Activated T-helper 1 cell treated with anti-CD3 and anti-CD28 coated beads, Interleukin-12 subunit alpha, Interleukin-12 subunit beta, Interleukin-2, Interleukin-4 antibody, amounts not matched to agents 30 ng/mL and 10 ng/mL and 1 ng/mL, durations not matched to agents 14 hours and 24 hours and 36 hours (primary cell): ENCODE measurements around the gene CNTRL. TPM values are rescaled to one million over a fixed set of nuclear protein-coding genes. Genes with fewer than 3 reads are reported as not detected.

Source experiments
- DNase-seq: peaks from one replicate; pipeline ENCODE4 v3.0.0; 2021; ENCODE audit warnings: low spot score
- H3K27ac Mint-ChIP-seq: one replicate; pipeline ENCODE4 v1.8.0; 2021; ENCODE audit warnings: mild to moderate bottlenecking, mixed read lengths
- H3K27me3 Mint-ChIP-seq: one replicate; pipeline ENCODE4 v1.8.0; 2022; ENCODE audit warnings: mild to moderate bottlenecking, moderate library complexity, mixed read lengths; ENCODE audit not compliant: insufficient read depth
- H3K36me3 Mint-ChIP-seq: one replicate; pipeline ENCODE4 v1.8.0; 2021; ENCODE audit warnings: low read depth, mixed read lengths
- H3K4me1 Mint-ChIP-seq: one replicate; pipeline ENCODE4 v1.8.0; 2021; ENCODE audit warnings: low read depth, mixed read lengths
- H3K4me3 Mint-ChIP-seq: one replicate; pipeline ENCODE4 v1.8.0; 2021; ENCODE audit warnings: mild to moderate bottlenecking, moderate library complexity, mixed read lengths
- H3K9me3 Mint-ChIP-seq: one replicate; pipeline ENCODE4 v1.8.0; 2021; ENCODE audit warnings: mixed read lengths
- intact Hi-C: fragments of 100-400 bp; cut with micrococcal nuclease; formaldehyde crosslinking; loops from one replicate; pipeline ENCODE4 v1.15.1; 2024
- total RNA-seq: library from RNA; stranded (reverse); gene quantifications from 2 replicates; pipeline ENCODE4 v1.2.3, GENCODE V29; 2022

Gene CNTRL
- total RNA-seq, 1 donor from 2014 or later = 69.9 TPM

GRCh38 chr9:121141706-121142105 is 67.0 kb downstream of the CNTRL start:
- no peak overlapping the region for H3K4me3 Mint-ChIP-seq
- peaks cover 12% of the 10 kb centered on the region for H3K4me1 Mint-ChIP-seq
- no peaks in the 10 kb centered on the region for H3K27me3 Mint-ChIP-seq
- H3K9me3 Mint-ChIP-seq = no peaks in the 10 kb centered on the region
- H3K36me3 Mint-ChIP-seq = peaks cover 60% of the 10 kb centered on the region
- no peak for DNase-seq
- intact Hi-C loops = no loop called here
- H3K27ac Mint-ChIP-seq = no peak overlapping the region

- Mint-ChIP-seq H3K4me3 (no peak overlapping the region), H3K36me3 (peaks cover 66% of the 10 kb centered on the region), H3K9me3 (no peaks in the 10 kb centered on the region), H3K4me1 (peaks cover 11% of the 10 kb centered on the region), H3K27ac (no peak overlapping the region), H3K27me3 (peaks cover 1% of the 10 kb centered on the region)
- no peak for DNase-seq
- intact Hi-C loops = no loop called here
Observed at GRCh38 chr9:121143771-121144170, 69.0 kb downstream of the CNTRL start.

GRCh38 chr9:121144482-121144881 is 69.7 kb downstream of the CNTRL start:
- Mint-ChIP-seq H3K27me3 (peaks cover 1% of the 10 kb centered on the region), H3K4me1 (peaks cover 11% of the 10 kb centered on the region), H3K27ac (no peak overlapping the region), H3K36me3 (peaks cover 67% of the 10 kb centered on the region), H3K9me3 (no peaks in the 10 kb centered on the region), H3K4me3 (no peak overlapping the region)
- intact Hi-C loops = no loop called here
- DNase-seq = no peak

GRCh38 chr9:121150188-121150587 is 75.4 kb downstream of the CNTRL start:
- no peak for DNase-seq
- Mint-ChIP-seq H3K27me3 (peaks cover 1% of the 10 kb centered on the region), H3K36me3 (peaks cover 60% of the 10 kb centered on the region), H3K4me3 (no peak overlapping the region), H3K9me3 (no peaks in the 10 kb centered on the region), H3K27ac (no peak overlapping the region), H3K4me1 (peaks cover 47% of the 10 kb centered on the region)
- intact Hi-C loops = no loop called here

GRCh38 chr9:121153642-121154041 is 78.9 kb downstream of the CNTRL start:
- no peak for DNase-seq
- peaks cover 52% of the 10 kb centered on the region for H3K4me1 Mint-ChIP-seq
- no peaks in the 10 kb centered on the region for H3K9me3 Mint-ChIP-seq
- intact Hi-C loops = no loop called here
- H3K27me3 Mint-ChIP-seq = no peaks in the 10 kb centered on the region
- no peak overlapping the region for H3K4me3 Mint-ChIP-seq
- peaks cover 58% of the 10 kb centered on the region for H3K36me3 Mint-ChIP-seq
- peak overlapping the region; percentile 32 for H3K27ac Mint-ChIP-seq

- H3K27me3 Mint-ChIP-seq = no peaks in the 10 kb centered on the region
Observed at GRCh38 chr9:121154782-121155181, 80.0 kb downstream of the CNTRL start.

GRCh38 chr9:121156263-121156731 is 81.5 kb downstream of the CNTRL start:
- H3K4me3 Mint-ChIP-seq = peak overlapping the region; percentile 50
- H3K4me1 Mint-ChIP-seq = peaks cover 50% of the 10 kb centered on the region
- peak; percentile 6 for DNase-seq
- peaks cover 64% of the 10 kb centered on the region for H3K36me3 Mint-ChIP-seq
- no peaks in the 10 kb centered on the region for H3K9me3 Mint-ChIP-seq
- peak overlapping the region; percentile 92 for H3K27ac Mint-ChIP-seq
- no peaks in the 10 kb centered on the region for H3K27me3 Mint-ChIP-seq
- intact Hi-C loops = loop anchor here (1.0 to 2.0 kb wide), 2 partner anchors 35 to 45 kb away; partner anchors contain the start of gene RAB14

More at GRCh38 chr9:121154782-121155181, 80.0 kb downstream of the CNTRL start:
- Mint-ChIP-seq H3K36me3 (peaks cover 58% of the 10 kb centered on the region), H3K4me1 (peaks cover 53% of the 10 kb centered on the region), H3K9me3 (no peaks in the 10 kb centered on the region), H3K4me3 (no peak overlapping the region), H3K27ac (no peak overlapping the region)
- intact Hi-C loops = no loop called here
- DNase-seq = no peak

GRCh38 chr9:121157939-121158338 is 83.2 kb downstream of the CNTRL start:
- no peaks in the 10 kb centered on the region for H3K9me3 Mint-ChIP-seq
- no peak overlapping the region for H3K4me3 Mint-ChIP-seq
- H3K4me1 Mint-ChIP-seq = peaks cover 40% of the 10 kb centered on the region
- H3K36me3 Mint-ChIP-seq = peaks cover 59% of the 10 kb centered on the region
- intact Hi-C loops = loop anchor here (2.0 kb wide), 1 partner anchor 43 kb away; the partner anchor contains the start of gene RAB14
- no peak overlapping the region for H3K27ac Mint-ChIP-seq
- no peak for DNase-seq
- H3K27me3 Mint-ChIP-seq = no peaks in the 10 kb centered on the region

- no peak for DNase-seq
- no peaks in the 10 kb centered on the region for H3K9me3 Mint-ChIP-seq
- H3K4me1 Mint-ChIP-seq = peaks cover 22% of the 10 kb centered on the region
- H3K36me3 Mint-ChIP-seq = peaks cover 61% of the 10 kb centered on the region
- H3K4me3 Mint-ChIP-seq = no peak overlapping the region
- no peaks in the 10 kb centered on the region for H3K27me3 Mint-ChIP-seq
- peak overlapping the region; percentile 55 for H3K27ac Mint-ChIP-seq
- intact Hi-C loops = no loop called here
Observed at GRCh38 chr9:121160025-121160424, 85.3 kb downstream of the CNTRL start.

- Mint-ChIP-seq H3K27me3 (no peaks in the 10 kb centered on the region), H3K27ac (peak overlapping the region; percentile 10), H3K4me1 (peaks cover 15% of the 10 kb centered on the region), H3K36me3 (peaks cover 67% of the 10 kb centered on the region), H3K9me3 (no peaks in the 10 kb centered on the region), H3K4me3 (no peak overlapping the region)
- DNase-seq = no peak
- intact Hi-C loops = no loop called here
Observed at GRCh38 chr9:121168052-121168451, 93.3 kb downstream of the CNTRL start.

GRCh38 chr9:121169094-121169601 is 94.4 kb downstream of the CNTRL start:
- Mint-ChIP-seq H3K9me3 (no peaks in the 10 kb centered on the region), H3K4me1 (peaks cover 15% of the 10 kb centered on the region), H3K27me3 (no peaks in the 10 kb centered on the region), H3K27ac (no peak overlapping the region), H3K36me3 (peaks cover 71% of the 10 kb centered on the region), H3K4me3 (no peak overlapping the region)
- DNase-seq = no peak
- intact Hi-C loops = no loop called here

- Mint-ChIP-seq H3K36me3 (peaks cover 74% of the 10 kb centered on the region), H3K9me3 (no peaks in the 10 kb centered on the region), H3K27me3 (no peaks in the 10 kb centered on the region), H3K4me3 (no peak overlapping the region), H3K4me1 (peaks cover 15% of the 10 kb centered on the region), H3K27ac (no peak overlapping the region)
- intact Hi-C loops = loop anchor here (5.0 kb wide), 1 partner anchor 64 kb away; no protein-coding TSS in a partner anchor
- no peak for DNase-seq
Observed at GRCh38 chr9:121171236-121171635, 96.5 kb downstream of the CNTRL start.

- Mint-ChIP-seq H3K36me3 (peaks cover 79% of the 10 kb centered on the region), H3K27ac (no peak overlapping the region)
Observed at GRCh38 chr9:121172726-121173487, 98.2 kb downstream of the CNTRL start.

More at GRCh38 chr9:121172726-121173487, 98.2 kb downstream of the CNTRL start:
- peaks cover 15% of the 10 kb centered on the region for H3K4me1 Mint-ChIP-seq
- H3K9me3 Mint-ChIP-seq = no peaks in the 10 kb centered on the region
- no peaks in the 10 kb centered on the region for H3K27me3 Mint-ChIP-seq
- DNase-seq = no peak
- H3K4me3 Mint-ChIP-seq = no peak overlapping the region
- intact Hi-C loops = loop anchor here (5.0 kb wide), 1 partner anchor 66 kb away; no protein-coding TSS in a partner anchor
